Activated CD8-positive, alpha-beta memory T cell treated with anti-CD3 and anti-CD28 coated beads, Interleukin-2, amount 50 U/mL, for 24 hours (primary cell): Measurements from ENCODE around the gene CYB5D1.

Source experiments
- DNase-seq: peaks from one replicate; pipeline ENCODE4 v3.0.0-alpha.2; 2020; ENCODE audit errors: extremely low read depth

The CYB5D1 gene

GRCh38 chr17:7885367-7886226 lies 27.8 kb downstream of the CYB5D1 start:
- no peak for DNase-seq

GRCh38 chr17:7886227-7887037 lies 28.6 kb downstream of the CYB5D1 start:
- no peak for DNase-seq

DNA sequence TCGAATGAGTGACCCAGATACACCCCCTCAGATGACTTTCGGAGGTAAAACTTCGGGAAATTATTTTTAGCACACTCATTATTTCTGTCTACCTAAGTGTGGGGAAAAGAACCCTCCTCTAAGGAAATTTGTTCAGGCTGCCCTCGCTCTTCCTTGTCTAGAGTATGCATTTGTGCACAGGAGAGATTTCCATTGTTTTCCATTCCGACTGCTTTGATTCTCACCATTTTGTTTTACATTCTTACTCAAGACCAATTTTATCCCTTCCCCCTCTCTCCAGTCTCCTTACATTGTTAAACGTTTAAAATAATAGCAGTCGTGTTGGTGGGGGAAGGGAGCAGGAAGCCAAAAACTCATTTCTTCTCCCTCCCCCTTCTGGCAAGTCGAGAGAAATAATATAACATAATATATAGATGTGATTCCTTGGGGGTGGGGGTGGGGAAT lies 29.3 kb downstream of the CYB5D1 start:
- no peak for DNase-seq

DNA sequence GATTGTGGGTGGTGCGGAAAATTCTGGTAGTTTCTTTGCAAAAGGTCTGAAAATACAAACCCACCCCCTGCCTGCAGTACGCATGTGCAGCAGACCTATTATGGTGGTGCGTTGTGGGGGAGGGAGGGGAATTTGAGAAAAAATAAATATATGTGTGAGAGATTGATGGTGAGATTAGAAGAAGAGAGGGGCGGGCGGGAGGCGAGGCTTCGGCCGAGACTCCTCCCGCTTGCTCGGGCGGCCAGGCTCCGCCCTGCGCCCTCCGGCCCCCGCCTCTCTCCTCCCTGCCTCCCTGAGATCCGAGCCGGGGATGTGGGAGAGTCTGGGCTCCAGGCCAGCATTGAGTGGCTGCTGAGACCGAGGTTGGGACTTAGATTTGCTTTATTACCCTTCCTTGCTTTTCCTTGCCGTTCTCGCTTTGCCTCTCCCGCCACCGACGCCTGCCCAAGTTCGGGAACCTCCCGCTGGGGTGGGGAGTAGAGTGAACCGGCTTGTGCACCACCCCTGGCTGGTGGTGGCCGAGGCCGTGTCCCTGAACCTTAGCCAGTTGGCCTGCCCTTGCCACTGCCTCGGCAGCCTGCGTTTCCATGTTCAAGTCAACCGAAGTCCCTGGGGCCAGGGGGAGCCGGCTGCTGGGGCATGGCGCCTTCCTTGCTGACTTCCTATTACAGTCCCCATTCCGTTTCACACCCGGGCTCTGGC lies 29.8 kb downstream of the CYB5D1 start:
- DNase-seq = peak; percentile 79

GRCh38 chr17:7888184-7888920 lies 30.5 kb downstream of the CYB5D1 start, which contains the start of gene CHD3:
TSS of gene CHD3 (plus strand) at chr17:7888789. CDS start at chr17:7889001, 212 bp downstream.
- DNase-seq = no peak

- DNase-seq = no peak
Measured at GRCh38 chr17:7889166-7889955, 31.6 kb downstream of the CYB5D1 start.

DNA sequence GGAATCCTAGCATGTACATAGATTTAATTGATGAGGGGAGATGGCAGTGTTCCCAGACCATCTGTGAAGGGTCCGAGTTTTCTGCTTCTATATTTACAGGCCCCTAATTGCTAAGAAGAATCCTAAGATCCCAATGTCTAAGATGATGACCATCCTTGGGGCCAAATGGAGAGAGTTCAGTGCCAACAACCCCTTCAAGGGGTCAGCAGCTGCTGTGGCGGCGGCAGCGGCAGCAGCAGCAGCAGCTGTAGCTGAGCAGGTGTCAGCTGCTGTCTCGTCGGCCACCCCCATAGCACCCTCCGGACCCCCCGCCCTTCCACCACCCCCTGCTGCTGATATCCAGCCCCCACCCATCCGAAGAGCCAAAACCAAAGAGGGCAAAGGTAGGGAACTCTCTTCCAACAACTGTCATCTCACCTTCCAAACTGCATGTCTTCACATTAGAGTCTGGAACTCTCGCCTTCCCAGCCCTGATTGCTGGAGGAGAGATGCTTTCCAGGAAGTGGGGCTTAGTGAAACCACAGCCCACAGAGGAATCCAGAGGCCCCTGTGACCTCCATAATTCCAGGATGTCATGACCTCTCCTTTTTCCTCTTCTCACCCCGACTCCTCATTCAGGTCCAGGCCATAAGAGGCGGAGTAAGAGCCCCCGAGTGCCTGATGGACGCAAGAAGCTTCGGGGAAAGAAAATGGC lies 35.5 kb downstream of the CYB5D1 start:
- no peak for DNase-seq

GRCh38 chr17:7894226-7894625 lies 36.4 kb downstream of the CYB5D1 start:
- DNase-seq = no peak

GRCh38 chr17:7894866-7895265 lies 37.1 kb downstream of the CYB5D1 start:
- no peak for DNase-seq

GRCh38 chr17:7897090-7897489 lies 39.3 kb downstream of the CYB5D1 start:
- DNase-seq = no peak

DNA sequence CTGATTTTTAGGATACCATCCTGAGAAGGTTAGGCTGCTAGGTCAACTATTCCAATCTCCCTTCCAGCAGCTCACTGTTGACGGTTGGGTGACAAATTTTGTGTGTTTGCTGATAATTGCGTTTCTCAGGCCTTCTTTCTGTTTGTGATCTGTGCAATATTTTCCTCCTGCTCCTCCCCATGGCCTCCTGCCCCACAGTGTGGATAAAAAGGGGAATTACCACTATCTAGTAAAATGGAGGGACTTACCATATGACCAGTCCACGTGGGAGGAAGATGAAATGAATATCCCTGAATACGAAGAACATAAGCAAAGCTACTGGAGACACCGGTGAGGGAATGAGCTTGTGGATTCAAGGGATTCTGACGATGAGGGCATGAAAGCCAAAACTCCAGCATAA lies 40.0 kb downstream of the CYB5D1 start:
- DNase-seq = no peak

- DNase-seq = no peak
Measured at GRCh38 chr17:7903154-7904103, 45.6 kb downstream of the CYB5D1 start.

- DNase-seq = no peak
Measured at GRCh38 chr17:7909089-7909488, 51.3 kb downstream of the CYB5D1 start.

DNA sequence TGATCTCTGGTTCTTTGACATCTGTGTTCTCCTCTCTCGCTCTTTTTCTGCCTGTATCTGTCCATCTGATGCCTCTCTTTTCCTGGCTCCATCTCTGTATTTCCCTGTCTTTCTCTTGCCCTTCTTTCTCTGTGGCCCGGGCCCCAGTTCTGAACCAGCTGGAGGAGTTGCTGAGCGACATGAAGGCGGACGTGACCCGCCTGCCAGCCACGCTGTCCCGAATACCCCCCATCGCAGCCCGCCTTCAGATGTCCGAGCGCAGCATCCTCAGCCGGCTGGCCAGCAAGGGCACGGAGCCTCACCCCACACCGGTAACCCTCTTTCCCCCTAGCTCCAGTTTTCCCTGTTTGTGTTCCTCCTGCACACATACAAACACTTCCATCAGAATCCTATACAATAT lies 52.5 kb downstream of the CYB5D1 start:
- no peak for DNase-seq

DNA sequence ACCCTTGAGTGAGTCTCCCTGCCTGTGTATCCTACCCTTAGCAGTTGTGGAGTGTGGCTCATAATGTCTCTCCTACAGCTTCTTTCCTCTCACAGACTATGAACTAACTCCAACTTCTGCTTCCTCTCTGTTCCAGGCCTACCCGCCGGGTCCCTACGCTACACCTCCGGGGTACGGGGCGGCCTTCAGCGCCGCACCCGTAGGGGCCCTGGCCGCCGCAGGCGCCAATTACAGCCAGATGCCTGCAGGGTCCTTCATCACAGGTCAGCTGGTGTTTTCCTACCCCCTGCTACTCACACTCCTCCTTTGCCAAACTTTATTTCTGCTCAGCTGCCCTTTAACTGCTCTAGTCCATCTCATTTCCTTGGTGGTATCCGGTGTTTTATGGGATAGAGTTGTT lies 52.9 kb downstream of the CYB5D1 start:
- DNase-seq = no peak

DNA sequence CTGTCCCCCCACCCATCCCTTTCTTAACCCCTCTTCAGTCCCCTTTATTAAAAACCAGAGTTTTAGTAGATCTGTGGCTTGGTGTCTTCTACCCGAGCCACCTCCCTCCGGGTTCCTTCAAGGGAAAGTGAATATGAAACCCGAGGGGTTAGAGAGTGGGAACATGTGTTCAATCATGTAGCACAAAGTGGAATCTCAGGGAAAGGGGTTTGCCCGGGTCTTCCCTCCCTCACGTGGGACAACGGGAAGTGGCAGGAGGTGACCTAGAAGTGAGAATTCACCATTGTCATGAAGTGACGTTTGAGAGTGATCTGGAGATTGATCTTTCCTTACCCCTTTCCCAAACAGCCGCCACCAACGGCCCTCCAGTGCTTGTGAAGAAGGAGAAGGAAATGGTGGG lies 53.3 kb downstream of the CYB5D1 start:
- no peak for DNase-seq
